GM12874 (cell line): ENCODE data around the gene SCD5.

Source experiments
- CTCF ChIP-seq: IDR thresholded peaks from 2 replicates; pipeline ENCODE4 v1.5.1; 2011; ENCODE audit warnings: low read depth, mild to moderate bottlenecking, control low read depth, low read length, moderate library complexity; ENCODE audit not compliant: insufficient read depth

The SCD5 gene

DNA sequence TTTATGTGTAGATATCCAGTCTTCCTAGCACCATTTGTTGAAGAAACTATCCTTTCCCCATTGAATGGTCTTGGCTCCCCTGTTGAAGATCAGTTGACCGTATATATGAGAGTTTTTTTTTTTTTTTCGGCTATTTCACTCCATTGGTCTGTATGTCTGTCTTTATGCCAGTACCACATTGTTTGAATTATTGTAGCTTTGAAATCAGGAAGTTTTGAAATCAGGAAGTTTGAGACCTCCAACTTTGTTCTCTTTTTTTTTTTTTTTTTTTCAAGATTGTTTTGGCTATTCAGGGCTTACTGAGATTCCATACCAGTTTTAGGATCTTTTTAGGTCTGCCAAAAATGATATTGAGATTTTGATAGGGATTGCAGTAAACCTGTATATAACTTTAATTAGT lies 4.3 kb upstream of the SCD5 start:
- no peak for TF ChIP-seq CTCF

DNA sequence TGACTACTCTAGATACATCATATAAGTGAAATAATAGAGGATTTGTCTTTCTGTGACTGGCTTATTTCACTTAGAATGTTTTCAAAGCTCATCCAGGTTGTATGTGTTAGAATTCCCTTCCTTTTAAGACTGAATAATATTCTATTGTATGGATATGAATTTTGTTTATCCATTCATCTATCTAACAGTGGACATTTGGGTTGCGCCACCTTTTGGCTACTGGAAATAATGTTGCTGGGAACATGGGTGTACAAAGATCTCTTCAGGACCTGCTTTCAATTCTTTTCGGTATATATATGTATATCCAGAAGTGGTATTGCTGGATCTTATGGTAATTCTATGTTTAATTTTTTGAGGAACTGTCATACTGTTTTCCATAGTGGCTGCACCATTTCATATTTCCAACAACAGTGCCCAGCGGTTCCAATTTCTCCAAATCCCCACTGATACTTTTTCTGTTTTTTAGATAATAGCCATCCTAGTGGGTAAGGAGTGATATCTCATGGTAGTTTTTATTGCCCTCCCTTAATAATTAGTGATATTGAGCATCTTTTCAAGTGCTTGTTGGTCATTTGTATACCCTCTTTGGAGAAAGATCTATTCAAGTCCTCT lies 3.4 kb upstream of the SCD5 start:
- TF ChIP-seq CTCF, result no peak

- TF ChIP-seq CTCF, result no peak
These were observed 648 bp upstream of the SCD5 start for GRCh38 chr4:82799006-82799881.

- no peak for TF ChIP-seq CTCF
These were observed 1.0 kb downstream of the SCD5 start for GRCh38 chr4:82797405-82798111.

DNA sequence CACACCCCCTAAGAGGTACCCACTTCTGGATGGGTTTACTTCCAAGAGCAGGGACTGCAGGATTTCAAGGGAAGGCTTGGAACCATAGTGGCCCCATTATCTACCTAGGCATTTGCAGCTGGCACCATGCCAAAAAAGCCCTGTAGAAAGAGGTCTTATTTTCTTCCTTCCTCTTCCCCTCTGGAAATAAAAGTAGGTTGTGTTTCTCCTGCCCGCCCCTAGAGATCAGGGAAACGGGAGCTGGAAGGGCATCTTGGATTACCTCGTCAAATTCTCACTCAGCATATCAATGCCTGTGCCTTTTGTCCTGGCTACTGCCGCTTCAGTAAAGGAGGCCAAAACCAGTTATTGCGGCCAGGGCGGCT lies 1.6 kb downstream of the SCD5 start:
- no peak for TF ChIP-seq CTCF

DNA sequence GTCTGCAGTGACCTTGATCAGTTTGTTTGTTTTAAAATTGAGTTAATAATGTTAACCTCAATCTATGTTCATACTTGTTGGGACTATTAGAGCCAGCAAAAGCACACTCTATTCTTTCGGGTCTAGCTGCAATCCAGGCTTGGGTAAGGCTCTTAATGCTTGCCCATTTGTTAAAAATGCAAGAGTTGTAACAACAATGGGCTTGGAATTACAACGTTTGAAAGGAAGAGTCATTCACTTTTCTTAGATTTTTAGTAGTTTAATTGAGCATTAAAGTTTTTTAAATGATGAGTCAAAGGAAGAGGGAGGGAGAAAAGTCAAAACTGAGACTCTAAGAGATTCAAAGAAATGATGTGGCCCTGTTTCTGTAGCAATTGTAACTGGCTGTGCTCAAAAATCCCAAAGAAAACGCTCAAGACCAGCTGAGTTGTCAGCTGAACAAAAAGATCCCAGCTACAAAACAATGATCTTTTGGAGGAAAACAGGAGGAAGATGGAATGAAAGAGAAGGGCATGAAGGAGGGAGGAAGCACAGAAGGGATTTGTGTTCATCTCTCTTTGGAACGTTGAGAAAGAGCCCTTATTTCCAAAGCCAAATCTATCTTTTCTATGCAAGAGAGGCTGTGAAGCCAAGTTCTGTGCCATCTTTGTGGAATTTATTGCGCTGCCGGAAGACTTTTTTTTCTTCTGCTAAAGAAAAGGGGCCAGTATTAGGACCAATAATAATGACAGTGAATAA lies 5.5 kb downstream of the SCD5 start:
- no peak for TF ChIP-seq CTCF

DNA sequence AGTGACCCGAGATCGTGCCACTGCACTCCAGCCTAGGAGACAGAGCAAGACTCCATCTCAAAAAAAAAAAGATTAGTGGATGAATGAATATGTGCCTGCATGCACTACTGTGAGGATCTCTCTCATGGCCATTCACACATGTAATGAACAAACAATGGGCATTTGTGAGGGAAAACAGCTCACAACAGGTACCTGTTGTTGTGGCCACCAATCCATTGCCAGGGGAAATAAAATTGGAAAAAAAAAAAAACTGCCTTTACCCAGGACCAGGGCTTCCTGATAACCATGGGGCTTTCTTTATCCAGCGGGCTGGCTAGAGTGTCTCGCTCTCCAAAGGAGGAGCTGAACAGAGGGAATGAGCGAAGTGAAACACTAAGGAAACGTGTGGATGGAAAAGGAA lies 7.4 kb downstream of the SCD5 start:
- no peak for TF ChIP-seq CTCF
